Ishikawa (cell line): ENCODE measurements around the gene OGFOD2.

Experiments used
- CEBPB ChIP-seq: IDR thresholded peaks from 2 replicates; pipeline ENCODE4 v1.6.1; 2012
- CREB1 ChIP-seq: IDR thresholded peaks from 2 replicates; pipeline ENCODE4 v1.6.1; 2012; ENCODE audit warnings: low read depth
- EP300 ChIP-seq: IDR thresholded peaks from 2 replicates; pipeline ENCODE4 v1.6.1; 2012; ENCODE audit warnings: borderline replicate concordance
- MAX ChIP-seq: IDR thresholded peaks from 2 replicates; pipeline ENCODE4 v1.6.1; 2012
- REST ChIP-seq: IDR thresholded peaks from 2 replicates; pipeline ENCODE4 v1.6.1; 2012; ENCODE audit warnings: low read depth, mild to moderate bottlenecking
- TAF1 ChIP-seq: IDR thresholded peaks from 2 replicates; pipeline ENCODE4 v1.6.1; 2012; ENCODE audit warnings: low read depth, mild to moderate bottlenecking
- TEAD4 ChIP-seq: IDR thresholded peaks from 2 replicates; pipeline ENCODE4 v1.6.1; 2012
- USF1 ChIP-seq: IDR thresholded peaks from 2 replicates; pipeline ENCODE4 v1.6.1; 2012
- YY1 ChIP-seq: IDR thresholded peaks from 2 replicates; pipeline ENCODE4 v1.6.1; 2012; ENCODE audit warnings: low read depth

- TF ChIP-seq TAF1 (no peak), MAX (no peak), TEAD4 (no peak), EP300 (no peak), REST (no peak), YY1 (no peak), CREB1 (no peak), USF1 (no peak), CEBPB (no peak)
Measured at GRCh38 chr12:122959566-122960192, 15.4 kb upstream of the OGFOD2 start.
